Measurements from ENCODE around the gene CDYL2.

DNA sequence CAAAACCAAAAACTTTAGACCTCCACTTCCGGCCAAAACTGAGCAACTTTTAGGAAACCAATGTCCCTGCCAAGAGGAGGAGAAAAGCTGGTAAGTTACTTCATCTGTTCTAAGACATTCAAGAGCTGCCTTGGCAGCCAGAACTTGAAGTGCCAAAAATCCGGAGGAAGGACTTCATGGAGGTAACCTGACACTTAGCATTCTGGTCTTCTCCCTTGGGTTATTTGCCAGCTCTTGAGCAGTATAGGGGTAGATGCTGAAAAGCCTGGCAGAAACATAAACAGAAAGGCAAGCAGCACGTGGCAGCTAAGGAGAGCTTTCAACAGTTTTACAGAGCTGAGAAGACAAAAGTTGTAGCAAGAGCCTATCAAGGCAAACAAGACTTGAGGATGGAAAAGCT, 53.2 kb downstream of the CDYL2 start:
- TF ChIP-seq, protein P1, sequence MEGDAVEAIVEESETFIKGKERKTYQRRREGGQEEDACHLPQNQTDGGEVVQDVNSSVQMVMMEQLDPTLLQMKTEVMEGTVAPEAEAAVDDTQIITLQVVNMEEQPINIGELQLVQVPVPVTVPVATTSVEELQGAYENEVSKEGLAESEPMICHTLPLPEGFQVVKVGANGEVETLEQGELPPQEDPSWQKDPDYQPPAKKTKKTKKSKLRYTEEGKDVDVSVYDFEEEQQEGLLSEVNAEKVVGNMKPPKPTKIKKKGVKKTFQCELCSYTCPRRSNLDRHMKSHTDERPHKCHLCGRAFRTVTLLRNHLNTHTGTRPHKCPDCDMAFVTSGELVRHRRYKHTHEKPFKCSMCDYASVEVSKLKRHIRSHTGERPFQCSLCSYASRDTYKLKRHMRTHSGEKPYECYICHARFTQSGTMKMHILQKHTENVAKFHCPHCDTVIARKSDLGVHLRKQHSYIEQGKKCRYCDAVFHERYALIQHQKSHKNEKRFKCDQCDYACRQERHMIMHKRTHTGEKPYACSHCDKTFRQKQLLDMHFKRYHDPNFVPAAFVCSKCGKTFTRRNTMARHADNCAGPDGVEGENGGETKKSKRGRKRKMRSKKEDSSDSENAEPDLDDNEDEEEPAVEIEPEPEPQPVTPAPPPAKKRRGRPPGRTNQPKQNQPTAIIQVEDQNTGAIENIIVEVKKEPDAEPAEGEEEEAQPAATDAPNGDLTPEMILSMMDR (IDR thresholded peaks at IDR 0.05 in 4 of 5, conservative IDR thresholded peaks at IDR 0.05 in 1 of 5), result no peak
- no peak for TF ChIP-seq POLR2A (IDR thresholded peaks at IDR 0.05)
